ENCODE data around the gene STARD9.

- TF ChIP-seq EZH2 (IDR thresholded peaks at IDR 0.05; ENCODE audit: insufficient read depth, poor library complexity, severe bottlenecking) (no peak), EZH2phosphoT487 (IDR thresholded peaks at IDR 0.05; ENCODE audit: insufficient read depth, low read depth) (no peak)
These were observed 153.2 kb downstream of the STARD9 start for GRCh38 chr15:42728560-42728959.

Measured in GM23248 (cell line).